GM18517 (cell line): ENCODE measurements around the gene SLC12A9.
"Not testable (repeated sequence)": the region's sequence is repeated elsewhere in the genome, so short reads cannot be mapped to it uniquely, and the experiment has no call there.

Experiments used
- ATAC-seq: cut with Tn5 transposase; IDR thresholded peaks from one replicate; pipeline ENCODE4 v1.9.1; 2021; ENCODE audit warnings: mild to moderate bottlenecking, moderate library complexity; ENCODE audit not compliant: unreplicated experiment

Gene SLC12A9

DNA sequence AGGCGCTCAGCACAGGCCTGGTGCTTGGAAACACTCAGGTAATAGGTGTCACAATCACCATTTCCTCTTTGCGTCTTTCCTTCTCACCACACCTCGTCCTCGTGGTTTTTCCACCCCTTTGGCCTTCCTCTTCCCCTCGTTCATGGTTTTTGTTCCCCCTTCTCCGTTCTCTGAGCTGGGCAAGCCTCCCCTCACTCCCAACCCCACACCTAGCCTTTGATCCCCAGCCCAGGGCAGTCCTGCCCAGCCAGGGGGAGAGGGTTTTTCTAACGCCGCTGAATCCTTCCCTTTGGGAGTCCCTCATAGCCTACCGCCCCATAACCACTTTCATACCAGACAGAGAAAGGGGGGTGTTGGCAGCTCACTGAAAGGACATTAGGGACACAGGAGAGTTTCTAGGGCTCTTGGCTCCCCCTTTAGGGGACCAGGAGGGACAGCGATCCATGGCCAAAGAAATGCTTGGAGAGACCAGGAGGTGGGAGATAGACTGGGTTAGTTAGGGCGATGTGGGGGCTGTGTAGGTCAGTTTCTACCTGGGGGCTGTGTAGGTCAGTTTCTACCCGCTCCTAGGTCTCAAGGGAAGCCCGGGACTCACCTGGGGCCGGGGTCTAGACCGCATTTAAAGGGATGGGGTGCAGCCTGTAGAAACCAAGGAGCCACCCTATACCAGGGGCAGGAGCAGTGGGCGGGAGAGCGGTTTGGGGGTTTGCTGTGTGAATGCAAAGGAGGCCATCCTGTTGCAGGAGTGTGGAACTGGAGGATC lies 26.6 kb upstream of the SLC12A9 start:
- ATAC-seq = no peak

DNA sequence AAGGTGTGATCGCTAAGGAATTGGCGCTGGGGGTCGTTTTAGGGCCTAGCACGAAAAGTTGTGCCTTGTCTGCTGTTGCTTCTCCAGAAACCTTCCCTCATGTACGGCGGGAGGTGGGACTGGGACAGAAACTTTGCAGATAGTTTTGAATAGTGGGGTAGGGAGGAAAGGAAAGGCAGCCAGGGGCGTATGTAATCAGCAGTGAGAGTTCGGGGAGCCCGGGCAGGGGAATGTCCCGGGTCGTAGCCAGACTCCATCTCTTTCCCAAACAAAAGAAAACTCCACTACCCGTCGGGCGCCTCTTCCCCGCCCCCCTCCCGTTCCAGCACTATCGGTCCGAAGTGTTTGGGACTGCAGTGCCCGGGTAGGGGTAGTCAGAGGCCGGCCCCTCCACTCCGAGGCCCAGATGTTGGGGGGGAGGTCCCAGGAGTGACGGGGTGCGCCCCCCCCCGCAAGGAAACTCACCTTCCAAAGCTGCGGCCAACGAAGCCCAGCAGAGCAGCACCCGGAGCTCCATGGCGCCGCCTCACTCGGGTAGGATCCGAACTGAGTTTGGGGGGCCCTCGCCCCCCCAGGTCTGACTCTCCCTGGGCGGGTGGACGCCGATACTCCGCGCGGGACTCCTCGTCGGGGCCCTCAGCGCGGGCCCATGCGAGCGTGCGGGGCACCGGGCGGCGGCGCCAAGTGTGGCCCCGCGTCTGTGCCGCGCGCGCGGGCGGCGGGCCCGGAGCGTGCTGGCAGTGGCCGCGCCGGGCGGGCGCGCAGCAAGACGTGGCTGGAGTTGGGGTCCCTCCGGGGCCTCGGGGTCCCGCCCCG lies 25.8 kb upstream of the SLC12A9 start:
- no peak for ATAC-seq

DNA sequence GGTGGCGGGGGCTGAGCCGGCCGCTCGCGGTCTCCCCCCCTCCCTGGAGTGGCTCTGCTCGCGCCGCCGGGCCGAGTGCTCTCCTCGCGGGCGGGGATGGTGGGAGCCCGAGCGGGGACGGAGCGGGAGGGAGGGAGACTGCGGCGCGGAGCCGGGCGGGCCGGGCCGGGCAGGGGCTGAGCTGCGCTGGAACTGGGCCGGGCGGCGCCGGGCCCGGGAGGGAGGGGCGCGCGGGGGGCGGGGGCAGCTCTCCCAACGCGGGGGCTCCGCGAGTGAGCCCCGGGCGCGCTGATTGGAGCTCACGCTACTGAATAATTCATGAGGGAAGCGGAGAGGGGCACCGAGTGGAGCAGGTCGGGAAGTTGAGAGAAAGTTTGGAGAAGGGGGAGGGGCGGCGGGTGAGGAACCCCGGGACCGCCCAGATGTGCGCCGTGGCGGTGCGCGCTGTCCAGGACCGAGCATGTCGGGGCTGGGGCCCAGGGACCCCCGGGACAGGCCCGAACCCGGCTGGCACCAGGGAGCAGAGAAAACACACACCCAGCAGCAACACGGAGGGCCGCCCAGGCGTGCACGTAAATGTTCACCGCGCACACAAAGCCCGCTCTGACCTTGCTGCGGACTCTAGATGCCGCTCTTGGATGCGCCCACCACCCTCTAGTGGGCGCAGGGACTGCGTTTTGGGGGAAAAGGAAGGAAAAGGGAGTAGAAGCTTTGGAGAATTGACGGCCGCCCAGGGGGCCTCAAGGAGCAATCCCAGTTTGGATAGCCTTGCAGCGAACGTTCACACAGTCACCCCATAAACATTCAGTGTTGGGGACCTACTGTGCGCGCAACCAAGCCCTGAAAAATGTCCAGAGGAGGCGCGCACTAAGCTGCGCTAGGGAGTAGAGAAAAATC lies 24.9 kb upstream of the SLC12A9 start, which contains the start of gene EPHB4:
Gene EPHB4, minus strand, starts transcription at position 194 of the 897 bp plus-strand sequence. CDS start 493 bp downstream, outside the sequence.
- ATAC-seq = no peak

DNA sequence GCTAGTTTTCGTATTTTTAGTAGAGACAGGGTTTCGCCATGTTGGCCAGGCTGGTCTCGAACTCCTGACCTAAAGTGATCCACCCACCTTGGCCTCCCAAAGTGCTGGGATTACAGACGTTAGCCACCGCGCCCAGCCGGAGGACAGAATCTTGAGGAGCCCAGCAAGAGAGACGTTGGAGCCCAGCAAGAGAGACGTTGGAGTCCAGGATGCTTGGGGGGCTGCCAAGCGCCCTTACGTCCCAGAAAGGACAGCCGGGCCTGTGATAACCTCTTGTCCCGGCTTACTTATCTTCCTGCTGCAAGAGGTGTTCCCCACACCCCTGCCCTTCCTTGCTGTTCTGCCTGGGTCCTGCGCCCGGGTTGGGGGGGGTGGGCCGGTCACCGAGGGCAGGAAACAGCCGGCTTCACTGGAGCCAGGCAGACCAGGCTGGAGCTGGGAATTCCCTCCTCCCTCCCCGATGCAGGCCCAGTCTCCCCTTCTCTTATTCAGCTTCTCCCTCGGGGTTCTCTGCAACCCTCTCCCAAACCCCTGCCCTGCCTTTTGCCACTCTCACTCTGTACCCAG lies 23.3 kb upstream of the SLC12A9 start:
- no peak for ATAC-seq

DNA sequence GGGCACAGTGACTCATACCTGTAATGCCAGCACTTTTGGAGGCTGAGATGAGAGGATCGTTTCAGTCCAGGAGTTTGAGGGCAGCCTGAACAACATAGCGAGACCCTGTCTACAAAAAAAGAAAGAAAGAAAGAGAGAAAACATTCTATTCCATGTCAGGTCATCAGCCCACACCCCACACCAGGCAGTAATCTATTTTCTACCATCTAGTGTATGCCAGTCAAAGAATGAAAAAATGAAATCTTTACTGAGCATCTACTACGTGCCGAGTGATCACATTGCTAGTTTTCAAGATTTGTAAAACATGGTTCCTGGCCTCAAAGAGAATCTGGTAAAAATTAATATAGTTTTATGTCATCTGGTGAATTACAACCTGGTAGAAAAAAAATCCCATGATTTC lies 22.1 kb upstream of the SLC12A9 start:
- no peak for ATAC-seq

DNA sequence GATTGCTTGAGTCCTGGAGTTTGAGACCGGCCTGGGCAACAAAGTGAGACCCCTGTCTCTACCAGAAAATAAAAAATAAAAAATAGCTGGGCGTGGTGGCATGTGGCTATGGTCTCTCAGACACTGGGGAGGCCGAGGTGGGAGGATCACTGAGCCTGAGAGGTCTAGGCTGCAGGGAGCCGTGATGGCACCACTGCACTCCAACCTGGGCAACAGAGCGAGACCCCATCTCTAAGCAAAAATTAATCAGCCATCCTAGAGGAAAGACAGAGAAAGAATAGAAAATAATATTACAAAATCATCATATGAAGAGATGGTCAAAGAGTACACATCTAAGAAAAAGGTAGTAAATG lies 20.3 kb upstream of the SLC12A9 start:
- ATAC-seq = no peak

DNA sequence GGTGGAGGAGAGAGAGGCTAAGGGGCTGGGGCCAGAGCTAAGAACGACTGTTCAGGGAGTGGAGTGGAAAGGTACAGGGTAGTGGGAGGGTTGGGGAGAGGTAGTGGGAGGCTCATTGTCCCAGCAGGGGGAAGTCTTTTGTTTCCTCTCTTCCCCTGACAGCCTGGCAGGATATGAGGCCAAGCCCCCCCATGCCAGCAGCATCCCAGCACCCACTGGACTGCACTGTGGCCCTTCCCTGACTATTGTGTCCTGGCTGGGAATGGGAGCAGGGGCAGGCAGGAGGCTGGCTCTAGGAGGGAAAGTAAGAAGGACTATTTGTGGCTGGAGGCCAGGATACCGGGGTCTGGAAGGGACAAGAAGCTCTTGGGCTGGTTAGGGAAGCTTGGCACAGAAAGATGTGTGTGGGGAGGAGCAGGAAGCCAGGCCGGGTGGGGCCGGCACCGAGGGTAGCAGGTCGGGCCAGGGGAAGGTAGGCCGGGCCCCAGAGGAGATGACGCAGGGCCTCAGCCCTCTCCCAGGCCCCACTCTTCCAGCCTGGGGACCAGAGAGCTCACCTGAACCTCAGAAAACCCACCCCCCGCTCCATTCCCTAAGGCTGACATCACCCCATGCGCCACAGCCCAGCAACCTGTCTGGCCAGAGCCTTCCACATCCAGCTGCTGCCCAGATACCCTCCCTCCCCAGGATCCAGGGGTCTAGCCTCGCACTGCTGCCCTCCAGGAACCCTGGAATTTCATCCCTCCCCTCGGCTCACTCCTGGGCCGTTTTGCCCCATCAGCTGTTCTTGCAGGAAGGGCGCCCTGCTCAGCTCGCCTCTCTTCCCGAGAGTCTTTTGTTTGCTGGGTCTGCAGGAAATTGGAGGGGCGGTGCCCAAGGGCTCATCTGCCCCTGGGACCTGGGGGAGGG lies 16.4 kb upstream of the SLC12A9 start:
- ATAC-seq = no peak

DNA sequence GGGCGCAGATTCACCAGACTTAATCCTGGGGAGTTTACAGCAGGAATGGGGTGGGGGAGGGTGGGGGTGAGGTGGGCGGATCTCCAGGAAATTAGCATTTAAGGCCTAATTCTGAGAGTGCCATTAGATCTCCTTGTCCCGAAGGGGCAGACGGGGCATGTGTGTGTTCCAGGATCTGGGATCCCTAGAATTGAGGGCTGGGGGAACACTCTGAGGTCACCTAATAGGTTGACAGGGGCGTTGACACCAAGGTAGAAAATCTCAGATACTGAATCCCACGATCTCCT lies 15.8 kb upstream of the SLC12A9 start:
- no peak for ATAC-seq

DNA sequence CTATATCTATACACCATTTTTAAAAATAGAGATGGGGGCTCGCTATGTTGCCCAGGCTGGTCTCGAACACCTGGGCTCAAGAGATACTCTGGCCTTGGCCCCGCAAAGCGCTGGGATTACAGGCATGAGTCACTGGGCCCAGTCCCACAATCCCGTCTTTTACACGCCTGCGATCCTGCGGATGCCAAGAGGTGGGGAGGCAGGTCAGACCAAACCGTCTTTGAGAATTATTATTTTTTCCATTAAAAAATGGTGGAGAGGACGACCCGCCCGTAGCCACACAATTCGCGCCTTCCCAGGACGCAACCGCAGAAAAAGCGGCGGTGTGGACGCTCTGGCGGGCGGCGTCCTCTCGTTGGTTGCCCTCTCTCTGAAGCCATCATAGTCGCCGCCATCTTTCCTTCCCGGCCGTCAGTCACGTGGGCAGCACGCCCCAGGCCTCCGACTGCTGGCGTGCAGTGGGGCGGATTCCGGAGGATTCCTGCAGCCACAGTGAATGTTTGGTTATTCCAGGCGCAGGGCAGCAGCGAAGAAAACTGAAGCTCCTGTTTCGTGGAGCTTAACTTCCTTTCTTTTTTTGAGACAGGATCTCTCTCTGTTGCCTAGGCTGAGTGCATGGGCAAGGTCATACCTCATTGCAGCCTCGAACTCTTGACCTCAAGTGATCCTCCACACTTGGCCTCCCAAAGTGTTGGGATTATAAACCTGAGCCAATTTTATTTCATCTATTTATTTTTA lies 15.2 kb upstream of the SLC12A9 start:
- peak; percentile 61 for ATAC-seq

DNA sequence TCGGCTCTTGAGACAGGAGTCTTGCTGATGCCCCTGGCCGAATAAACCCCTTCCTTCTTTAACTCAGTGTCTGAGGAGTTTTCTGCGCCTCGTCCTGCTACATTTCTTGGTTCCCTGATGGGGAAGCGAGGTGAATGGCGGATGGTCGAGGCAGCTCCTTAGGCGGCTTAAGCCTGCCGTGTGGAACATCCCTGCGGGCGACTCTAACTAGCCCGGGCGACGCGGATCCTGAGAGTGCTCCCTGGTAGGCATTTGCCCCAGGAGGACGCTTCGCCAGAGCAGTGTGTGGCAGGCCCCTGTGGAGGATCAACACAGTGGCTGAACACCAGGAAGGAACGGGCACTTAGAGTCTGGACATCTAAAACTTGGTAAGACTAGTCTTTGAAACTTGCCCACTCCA lies 13.2 kb upstream of the SLC12A9 start:
- ATAC-seq = no peak

DNA sequence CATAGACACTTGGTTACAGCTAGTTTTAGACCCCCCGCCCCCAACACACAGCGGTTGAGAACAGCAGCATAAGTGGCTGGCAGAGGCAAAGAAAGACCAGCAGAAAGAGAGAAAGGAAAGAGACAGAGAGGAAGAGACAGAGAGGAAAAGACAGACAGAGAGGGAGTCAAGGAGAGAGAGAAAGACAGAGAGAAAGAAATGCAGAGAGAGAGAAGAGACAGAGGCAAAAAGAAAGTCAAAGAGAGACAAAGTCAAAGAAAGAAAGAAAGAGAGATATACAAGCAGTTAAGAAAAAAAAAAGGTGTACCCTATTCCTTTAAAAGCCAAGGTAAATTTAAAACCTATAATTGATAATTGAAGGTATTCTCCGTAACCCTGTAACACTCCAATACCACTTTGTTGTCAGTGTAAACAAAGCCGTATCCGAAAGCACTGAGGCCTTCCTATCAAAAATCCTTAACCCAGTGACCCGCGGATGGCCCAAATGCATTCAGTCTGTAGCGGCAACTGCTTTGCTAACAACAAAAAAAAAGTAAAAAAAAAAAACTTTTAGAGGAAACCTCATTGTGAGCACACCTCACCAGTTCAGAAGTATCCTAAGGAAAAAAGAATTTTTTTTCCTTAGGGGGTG lies 11.9 kb upstream of the SLC12A9 start:
- no peak for ATAC-seq

DNA sequence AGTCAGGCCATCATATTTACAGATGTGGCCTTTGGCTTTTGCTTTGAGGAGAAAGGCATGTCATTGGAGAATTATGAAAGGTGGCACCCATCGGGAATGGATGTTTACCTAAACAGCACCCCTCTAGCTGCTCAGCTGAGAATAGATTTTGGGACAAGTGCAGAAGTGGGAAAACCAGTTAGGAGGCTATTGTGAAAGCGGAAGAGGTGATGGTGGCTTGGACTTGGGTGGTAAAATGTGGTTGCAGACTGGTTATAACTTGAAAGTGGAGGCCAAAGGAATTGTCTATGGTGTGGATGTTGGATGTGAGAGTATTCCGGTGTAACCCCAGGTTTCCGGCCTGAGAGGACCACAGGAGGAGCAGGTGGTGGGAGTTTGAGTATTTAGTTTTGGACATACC lies 5.2 kb upstream of the SLC12A9 start:
- ATAC-seq = no peak

DNA sequence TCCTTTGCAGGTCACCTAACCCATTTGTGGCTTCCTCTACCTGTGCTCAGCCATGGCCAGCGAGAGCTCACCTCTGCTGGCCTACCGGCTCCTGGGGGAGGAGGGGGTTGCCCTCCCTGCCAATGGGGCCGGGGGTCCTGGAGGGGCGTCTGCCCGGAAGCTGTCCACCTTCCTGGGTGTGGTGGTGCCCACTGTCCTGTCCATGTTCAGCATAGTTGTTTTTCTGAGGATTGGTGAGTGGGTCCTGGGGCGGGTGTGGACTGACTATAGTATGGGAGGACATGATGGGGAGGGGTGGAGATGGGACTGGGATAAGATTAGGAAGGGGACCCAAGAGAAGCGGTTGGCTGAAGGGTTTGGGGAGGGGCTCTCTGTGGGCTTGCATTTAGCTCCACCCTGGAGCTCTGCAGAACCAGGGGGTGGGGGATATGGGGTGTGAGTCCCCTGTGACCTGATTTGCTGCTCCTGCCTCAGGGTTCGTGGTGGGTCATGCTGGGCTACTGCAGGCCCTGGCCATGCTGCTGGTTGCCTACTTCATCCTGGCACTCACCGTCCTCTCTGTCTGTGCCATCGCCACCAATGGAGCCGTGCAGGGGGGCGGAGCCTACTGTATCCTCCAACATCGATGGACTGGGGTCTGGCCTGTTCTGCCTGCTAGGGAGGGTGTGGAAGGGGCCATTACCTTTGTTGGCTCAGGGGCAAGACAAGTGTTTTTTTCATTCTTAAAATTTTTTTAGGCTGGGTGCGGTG lies 1.8 kb downstream of the SLC12A9 start:
- ATAC-seq = no peak

DNA sequence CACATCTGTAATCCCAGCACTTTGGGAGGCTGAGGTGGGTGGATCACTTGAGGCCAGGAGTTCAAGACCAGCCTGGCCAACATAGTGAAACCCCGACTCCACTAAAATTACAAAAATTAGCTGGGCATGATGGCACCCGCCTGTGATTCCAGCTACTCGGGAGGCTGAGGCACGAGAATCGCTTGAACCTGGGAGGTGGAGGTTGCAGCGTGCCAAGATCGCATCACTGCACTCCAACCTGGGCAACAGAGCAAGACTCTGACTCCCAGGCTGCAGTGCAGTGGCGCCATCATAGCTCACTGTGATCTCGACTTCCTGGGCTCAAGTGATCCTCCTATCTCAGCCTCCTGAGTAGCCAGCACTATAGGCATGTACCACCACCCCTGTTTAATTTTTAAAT lies 2.4 kb downstream of the SLC12A9 start:
- ATAC-seq = not testable (repeated sequence)

DNA sequence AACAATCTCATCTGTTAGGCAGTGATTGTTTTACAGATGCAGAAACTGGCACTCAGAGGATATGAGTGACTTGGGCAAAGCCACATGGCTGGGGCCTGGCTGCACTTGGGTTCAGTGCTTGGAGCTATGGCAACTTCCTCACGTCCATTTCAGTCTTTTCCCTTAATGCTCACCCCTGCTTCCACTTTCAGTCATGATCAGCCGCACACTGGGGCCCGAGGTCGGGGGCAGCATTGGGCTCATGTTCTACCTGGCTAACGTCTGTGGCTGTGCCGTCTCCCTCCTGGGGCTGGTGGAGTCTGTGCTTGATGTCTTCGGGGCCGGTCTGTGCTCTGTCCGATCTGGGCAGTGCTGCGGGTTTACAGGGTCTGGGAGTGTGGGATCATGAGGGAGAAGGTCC lies 3.0 kb downstream of the SLC12A9 start:
- ATAC-seq = no peak

DNA sequence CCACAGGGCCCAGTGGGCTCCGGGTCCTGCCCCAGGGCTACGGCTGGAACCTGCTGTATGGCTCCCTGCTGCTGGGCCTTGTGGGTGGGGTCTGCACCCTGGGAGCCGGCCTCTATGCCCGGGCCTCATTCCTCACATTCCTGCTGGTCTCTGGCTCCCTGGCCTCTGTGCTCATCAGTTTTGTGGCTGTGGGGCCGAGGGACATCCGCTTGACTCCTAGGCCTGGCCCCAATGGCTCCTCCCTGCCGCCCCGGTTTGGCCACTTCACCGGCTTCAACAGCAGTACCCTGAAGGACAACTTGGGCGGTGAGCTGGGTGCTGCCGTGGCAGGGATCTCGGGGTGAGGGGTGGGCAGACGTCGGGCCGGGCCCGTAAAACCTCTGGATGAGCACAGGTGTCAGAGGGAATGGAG lies 4.4 kb downstream of the SLC12A9 start:
- no peak for ATAC-seq

DNA sequence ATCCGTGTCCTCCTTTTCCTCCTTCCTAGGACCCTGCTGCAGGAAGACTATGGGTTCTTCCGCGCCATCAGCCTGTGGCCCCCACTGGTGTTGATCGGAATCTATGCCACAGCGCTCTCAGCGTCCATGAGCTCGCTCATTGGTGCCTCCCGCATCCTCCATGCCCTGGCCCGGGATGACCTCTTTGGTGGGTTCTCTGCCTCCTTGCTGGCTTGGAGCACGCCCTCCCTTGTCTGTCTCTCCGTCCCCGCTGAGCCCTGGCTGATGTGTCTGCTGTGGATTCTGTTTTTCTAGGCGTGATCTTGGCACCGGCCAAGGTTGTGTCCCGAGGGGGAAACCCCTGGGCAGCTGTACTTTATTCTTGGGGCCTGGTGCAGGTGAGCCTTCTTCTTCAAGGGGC lies 7.3 kb downstream of the SLC12A9 start:
- ATAC-seq = no peak
